GM23248 (cell line): ENCODE results near the gene TNF. TPM values are rescaled to one million over a fixed set of nuclear protein-coding genes. Genes with fewer than 3 reads are reported as not detected.

Source experiments
- DNase-seq: peaks from one replicate; pipeline ENCODE4 v3.0.0-alpha.2; 2015
- H2AFZ ChIP-seq: fragments of 200-600 bp; sonication (generic); 2 replicates; pipeline ENCODE4 v1.6.1; 2016; ENCODE audit warnings: antibody characterized with exemption
- H3F3A ChIP-seq: fragments of 200-600 bp; sonication (generic); 2 replicates; pipeline ENCODE4 v1.6.1; 2016; ENCODE audit warnings: mild to moderate bottlenecking, antibody characterized with exemption, mixed run types; ENCODE audit not compliant: insufficient read depth
- H3K27ac ChIP-seq: fragments of 200-600 bp; sonication (generic); 2 replicates; pipeline ENCODE4 v1.5.1; 2016; ENCODE audit warnings: mild to moderate bottlenecking
- H3K27me3 ChIP-seq: fragments of 200-600 bp; sonication (generic); replicated peaks from 2 replicates; pipeline ENCODE4 v1.6.1; 2016; ENCODE audit warnings: mild to moderate bottlenecking; ENCODE audit not compliant: insufficient read depth
- H3K36me3 ChIP-seq: fragments of 200-600 bp; sonication (generic); 2 replicates; pipeline ENCODE4 v1.6.1; 2016; ENCODE audit warnings: low read depth, mild to moderate bottlenecking
- H3K4me1 ChIP-seq: fragments of 200-600 bp; sonication (generic); 2 replicates; pipeline ENCODE4 v1.6.1; 2016; ENCODE audit warnings: mild to moderate bottlenecking; ENCODE audit not compliant: insufficient read depth
- H3K4me2 ChIP-seq: fragments of 200-600 bp; sonication (generic); one replicate; pipeline ENCODE4 v1.6.1; 2016; ENCODE audit warnings: mild to moderate bottlenecking; ENCODE audit not compliant: unreplicated experiment
- H3K4me3 ChIP-seq: fragments of 200-600 bp; sonication (generic); 2 replicates; pipeline ENCODE4 v1.5.1; 2016; ENCODE audit warnings: mild to moderate bottlenecking
- H3K79me2 ChIP-seq: fragments of 200-600 bp; sonication (generic); 2 replicates; pipeline ENCODE4 v1.6.1; 2016; ENCODE audit warnings: mild to moderate bottlenecking; ENCODE audit not compliant: insufficient read depth
- H3K9ac ChIP-seq: fragments of 200-600 bp; sonication (generic); 2 replicates; pipeline ENCODE4 v1.6.1; 2016; ENCODE audit warnings: mild to moderate bottlenecking
- H3K9me2 ChIP-seq: fragments of 200-600 bp; sonication (generic); 2 replicates; pipeline ENCODE4 v1.6.1; 2016; ENCODE audit warnings: mixed run types, mild to moderate bottlenecking, moderate library complexity; ENCODE audit not compliant: insufficient read depth
- H3K9me3 ChIP-seq: fragments of 200-600 bp; sonication (generic); one replicate; pipeline ENCODE4 v1.6.1; 2017; ENCODE audit warnings: low read depth
- H4K20me1 ChIP-seq: fragments of 200-600 bp; sonication (generic); 2 replicates; pipeline ENCODE4 v1.6.0; 2016; ENCODE audit not compliant: insufficient read depth
- EZH2 ChIP-seq: fragments of 200-600 bp; sonication (generic); IDR thresholded peaks from 2 replicates; pipeline ENCODE4 v1.6.1; 2018; ENCODE audit warnings: antibody characterized with exemption, mild to moderate bottlenecking; ENCODE audit not compliant: insufficient read depth, poor library complexity, severe bottlenecking
- EZH2phosphoT487 ChIP-seq: fragments of 200-600 bp; sonication (generic); IDR thresholded peaks from 2 replicates; pipeline ENCODE4 v1.6.1; 2018; ENCODE audit warnings: antibody characterized with exemption, moderate library complexity, mild to moderate bottlenecking, low read depth; ENCODE audit not compliant: insufficient read depth
- WGBS, 2 experiments: methylation state at CpG; one replicate each; pipeline ENCODE4 v1.1.6; 2015 to 2017; ENCODE audit warnings: low lambda C conversion rate in 2 of 2, low coverage in 1 of 2; ENCODE audit errors: missing lambda C conversion rate in 2 of 2; 5-methylcytosine and 5-hydroxymethylcytosine counted together
- in situ Hi-C: fragments of 300-500 bp; cut with MboI; formaldehyde crosslinking; loops from 2 replicates; pipeline ENCODE4 v1.15.0; 2020
- polyA plus RNA-seq: library from polyadenylated mRNA; unstranded; fragments of >200 nt; fragmentation: Nextera tagmentation; extraction: Ambion mirVana; gene quantifications from 2 replicates; pipeline ENCODE4 v1.2.1, GENCODE V29; 2016
- total RNA-seq: library from RNA; depleted of rRNA; stranded (reverse); fragments of >200 nt; shearing (Covaris generic); gene quantifications from 2 replicates; pipeline ENCODE4 v1.2.3, GENCODE V29; 2014

TNF gene
- total and polyA plus RNA-seq, 2 experiments from 2014 or later = 0.11 TPM; not detected in 1

- H3K27me3 ChIP-seq = no peaks in the 10 kb centered on the region
- H3K36me3 ChIP-seq = peaks cover 27% of the 10 kb centered on the region
- in situ Hi-C loops = no loop called here
- WGBS, 2 experiments = 1% methylated on average over 14 to 63 of the region's 67 CpGs
- peak; percentile 88 for DNase-seq
- peaks cover 7% of the 10 kb centered on the region; the same call in 1 of the 2 replicates for H4K20me1 ChIP-seq
- TF ChIP-seq EZH2 = no peak
- H3K4me1 ChIP-seq = 0 out of 2 replicates have a peak, but pooled peaks cover 14% of the 10 kb centered on the region
- peak within 1 kb of the TSS; percentile 99 for H3K9ac ChIP-seq
- no peaks in the 10 kb centered on the region for H3K9me2 ChIP-seq
- H3F3A ChIP-seq = peaks cover 20% of the 10 kb centered on the region
- H3K4me2 ChIP-seq = peak within 1 kb of the TSS; percentile 99
- peaks cover 52% of the 10 kb centered on the region for H3K79me2 ChIP-seq
- H3K27ac ChIP-seq = peak within 1 kb of the TSS; percentile 97
- peak within 1 kb of the TSS; percentile 95 for H3K4me3 ChIP-seq
- no peaks in the 10 kb centered on the region for H3K9me3 ChIP-seq
- H2AFZ ChIP-seq = peak within 1 kb of the TSS; percentile 78
Observed at GRCh38 chr6:31620586-31621319, 45.4 kb downstream of the TNF start, which contains the start of gene PRRC2A. PRRC2A (plus strand) TSS chr6:31620715; CDS start chr6:31622790, 2,075 bp downstream.

GRCh38 chr6:31621320-31621939, 46.1 kb downstream of the TNF start:
- H3K27ac ChIP-seq = peak overlapping the region; percentile 97
- peak overlapping the region; percentile 99 for H3K4me2 ChIP-seq
- peak overlapping the region; percentile 99 for H3K9ac ChIP-seq
- 0 out of 2 replicates have a peak, but pooled peaks cover 14% of the 10 kb centered on the region for H3K4me1 ChIP-seq
- in situ Hi-C loops = no loop called here
- TF ChIP-seq EZH2phosphoT487 (no peak), EZH2 (no peak)
- H3K4me3 ChIP-seq = peak overlapping the region; percentile 95
- no peaks in the 10 kb centered on the region for H3K27me3 ChIP-seq
- WGBS, 2 experiments = 6% methylated on average over 15 of the region's 15 CpGs
- peaks cover 59% of the 10 kb centered on the region for H3K79me2 ChIP-seq
- H3K9me2 ChIP-seq = no peaks in the 10 kb centered on the region
- H3K9me3 ChIP-seq = no peaks in the 10 kb centered on the region
- H3F3A ChIP-seq = peaks cover 20% of the 10 kb centered on the region
- H2AFZ ChIP-seq = peak overlapping the region; percentile 60
- H4K20me1 ChIP-seq = peaks cover 7% of the 10 kb centered on the region; the same call in 1 of the 2 replicates
- peaks cover 34% of the 10 kb centered on the region for H3K36me3 ChIP-seq
- peak; percentile 41 for DNase-seq

GRCh38 chr6:31621991-31622390, 46.6 kb downstream of the TNF start:
- H3K9me2 ChIP-seq = no peaks in the 10 kb centered on the region
- no peak for TF ChIP-seq EZH2phosphoT487
- no peak for TF ChIP-seq EZH2
- no peak overlapping the region for H2AFZ ChIP-seq
- WGBS, 2 experiments = 14 to 18% methylated on average over 4 of the region's 4 CpGs
- peaks cover 7% of the 10 kb centered on the region; the same call in 1 of the 2 replicates for H4K20me1 ChIP-seq
- 0 out of 2 replicates have a peak, but pooled peaks cover 14% of the 10 kb centered on the region for H3K4me1 ChIP-seq
- in situ Hi-C loops = no loop called here
- H3K36me3 ChIP-seq = peaks cover 39% of the 10 kb centered on the region
- no peaks in the 10 kb centered on the region for H3K27me3 ChIP-seq
- H3K4me3 ChIP-seq = peak overlapping the region; percentile 95
- H3K79me2 ChIP-seq = peaks cover 65% of the 10 kb centered on the region
- H3K4me2 ChIP-seq = peak overlapping the region; percentile 99
- H3K9ac ChIP-seq = peak overlapping the region; percentile 99
- peaks cover 20% of the 10 kb centered on the region for H3F3A ChIP-seq
- H3K27ac ChIP-seq = peak overlapping the region; percentile 97
- H3K9me3 ChIP-seq = no peaks in the 10 kb centered on the region
- peak; percentile 42 for DNase-seq

GRCh38 chr6:31622684-31623091, 47.3 kb downstream of the TNF start:
- H3K9me3 ChIP-seq = no peaks in the 10 kb centered on the region
- peak overlapping the region; percentile 97; the same call in 1 of the 2 replicates for H3K27ac ChIP-seq
- DNase-seq = no peak
- no peak for TF ChIP-seq EZH2phosphoT487
- TF ChIP-seq EZH2 = no peak
- 63% methylated on average over 10 of the region's 10 CpGs for whole genome bisulfite sequencing, 2 experiments
- H3K4me2 ChIP-seq = peak overlapping the region; percentile 99
- 0 out of 2 replicates have a peak, but pooled peaks cover 14% of the 10 kb centered on the region for H3K4me1 ChIP-seq
- no peak overlapping the region for H2AFZ ChIP-seq
- no peaks in the 10 kb centered on the region for H3K27me3 ChIP-seq
- H3K9me2 ChIP-seq = no peaks in the 10 kb centered on the region
- peaks cover 46% of the 10 kb centered on the region for H3K36me3 ChIP-seq
- peaks cover 72% of the 10 kb centered on the region for H3K79me2 ChIP-seq
- peak overlapping the region; percentile 99 for H3K9ac ChIP-seq
- H3F3A ChIP-seq = peaks cover 20% of the 10 kb centered on the region
- in situ Hi-C loops = no loop called here
- peak overlapping the region; percentile 95 for H3K4me3 ChIP-seq
- H4K20me1 ChIP-seq = peaks cover 7% of the 10 kb centered on the region; the same call in 1 of the 2 replicates
